GM23338 (cell line): Measurements from ENCODE around the gene CIDEB. TPM values are rescaled to one million over a fixed set of nuclear protein-coding genes. Genes with fewer than 3 reads are reported as not detected.

ENCODE experiments used
- ATAC-seq: fragments of 200-7000 bp; cut with Tn5 transposase; 3 replicates; pipeline ENCODE4 v1.9.1; 2020
- DNase-seq: peaks from one replicate; pipeline ENCODE4 v3.0.0-alpha.2; 2015; ENCODE audit warnings: low spot score
- H2AFZ ChIP-seq: fragments of 200-600 bp; sonication (generic); 2 replicates; pipeline ENCODE4 v1.8.0; 2016; ENCODE audit warnings: antibody characterized with exemption, mild to moderate bottlenecking, moderate library complexity
- H3F3A ChIP-seq: fragments of 200-600 bp; sonication (generic); replicated peaks from 2 replicates; pipeline ENCODE4 v1.8.0; 2017; ENCODE audit warnings: antibody characterized with exemption, mixed run types, low read depth
- H3K27ac ChIP-seq: fragments of 200-600 bp; sonication (generic); 2 replicates; pipeline ENCODE4 v1.6.1; 2016; ENCODE audit warnings: low read depth
- H3K27me3 ChIP-seq: fragments of 200-600 bp; sonication (generic); 2 replicates; pipeline ENCODE4 v1.8.0; 2016; ENCODE audit warnings: mild to moderate bottlenecking, mixed run types, moderate library complexity; ENCODE audit not compliant: insufficient read depth
- H3K36me3 ChIP-seq: fragments of 200-600 bp; sonication (generic); 2 replicates; pipeline ENCODE4 v1.8.0; 2016; ENCODE audit warnings: mild to moderate bottlenecking; ENCODE audit not compliant: insufficient read depth
- H3K4me1 ChIP-seq: fragments of 200-600 bp; sonication (generic); 2 replicates; pipeline ENCODE4 v1.8.0; 2016; ENCODE audit warnings: mild to moderate bottlenecking, moderate library complexity; ENCODE audit not compliant: insufficient read depth
- H3K4me2 ChIP-seq: fragments of 200-600 bp; sonication (generic); 2 replicates; pipeline ENCODE4 v1.7.1; 2017; ENCODE audit warnings: mixed run types
- H3K4me3 ChIP-seq: fragments of 200-600 bp; sonication (generic); 2 replicates; pipeline ENCODE4 v1.6.1; 2016; ENCODE audit warnings: mixed run types
- H3K79me2 ChIP-seq: fragments of 200-600 bp; sonication (generic); replicated peaks from 2 replicates; pipeline ENCODE4 v1.8.0; 2017; ENCODE audit warnings: mild to moderate bottlenecking; ENCODE audit not compliant: insufficient read depth
- H3K9me2 ChIP-seq: fragments of 200-600 bp; sonication (generic); 2 replicates; pipeline ENCODE4 v1.8.0; 2017; ENCODE audit not compliant: insufficient read depth
- H4K20me1 ChIP-seq: fragments of 200-600 bp; sonication (generic); replicated peaks from 2 replicates; pipeline ENCODE4 v1.8.0; 2017; ENCODE audit warnings: mild to moderate bottlenecking; ENCODE audit not compliant: insufficient read depth
- H3K27ac Mint-ChIP-seq: 2 replicates; pipeline ENCODE4 v1.8.0; 2020; ENCODE audit warnings: inconsistent platforms, mild to moderate bottlenecking, moderate library complexity, mixed read lengths
- H3K27me3 Mint-ChIP-seq: 3 replicates; pipeline ENCODE4 v1.8.0; 2022; ENCODE audit warnings: low read depth, mild to moderate bottlenecking, moderate library complexity, mixed read lengths, inconsistent platforms; ENCODE audit not compliant: insufficient read depth, poor library complexity
- H3K36me3 Mint-ChIP-seq: 3 replicates; pipeline ENCODE4 v1.8.0; 2021; ENCODE audit warnings: low read depth, mild to moderate bottlenecking, inconsistent platforms, moderate library complexity, mixed read lengths
- H3K4me1 Mint-ChIP-seq: 3 replicates; pipeline ENCODE4 v1.8.0; 2020; ENCODE audit warnings: mild to moderate bottlenecking, inconsistent platforms, mixed read lengths
- H3K4me3 Mint-ChIP-seq: 3 replicates; pipeline ENCODE4 v1.8.0; 2021; ENCODE audit warnings: moderate library complexity, mild to moderate bottlenecking, inconsistent platforms, mixed read lengths
- H3K9me3 Mint-ChIP-seq: 3 replicates; pipeline ENCODE4 v1.8.0; 2020; ENCODE audit warnings: moderate library complexity, mild to moderate bottlenecking, inconsistent platforms, mixed read lengths
- CREB1 ChIP-seq: fragments of 250-450 bp; sonication (Bioruptor Pico); IDR thresholded peaks from 2 replicates; pipeline ENCODE4 v1.5.0; 2020; ENCODE audit warnings: low read depth, mild to moderate bottlenecking, moderate library complexity
- EZH2 ChIP-seq: fragments of 200-600 bp; sonication (generic); IDR thresholded peaks from one replicate; pipeline ENCODE4 v1.8.0; 2017; ENCODE audit warnings: antibody characterized with exemption, mild to moderate bottlenecking, low read depth; ENCODE audit not compliant: unreplicated experiment
- EZH2phosphoT487 ChIP-seq: fragments of 200-600 bp; sonication (generic); IDR thresholded peaks from one replicate; pipeline ENCODE4 v1.8.1; 2018; ENCODE audit warnings: antibody characterized with exemption; ENCODE audit not compliant: unreplicated experiment
- JUNB ChIP-seq: IDR thresholded peaks from one replicate; pipeline ENCODE4 v1.6.1; 2016; ENCODE audit warnings: antibody characterized with exemption; ENCODE audit not compliant: unreplicated experiment
- NANOG ChIP-seq: IDR thresholded peaks from 2 replicates; pipeline ENCODE4 v1.6.1; 2016; ENCODE audit warnings: antibody characterized with exemption, borderline replicate concordance
- POLR2AphosphoS5 ChIP-seq: IDR thresholded peaks from 2 replicates; pipeline ENCODE4 v1.6.1; 2016; ENCODE audit warnings: antibody characterized with exemption, low read depth
- STAT1 ChIP-seq: IDR thresholded peaks from one replicate; pipeline ENCODE4 v1.6.1; 2016; ENCODE audit warnings: antibody characterized with exemption; ENCODE audit not compliant: unreplicated experiment
- ZNF114 ChIP-seq: fragments of 250-450 bp; sonication (Bioruptor Pico); IDR thresholded peaks from 2 replicates; pipeline ENCODE4 v1.5.0; 2020; ENCODE audit warnings: mild to moderate bottlenecking, moderate library complexity
- ZNF331 ChIP-seq: fragments of 250-450 bp; sonication (Bioruptor Pico); IDR thresholded peaks from 2 replicates; pipeline ENCODE4 v1.5.0; 2020; ENCODE audit warnings: low read depth, mild to moderate bottlenecking, moderate library complexity
- polyA plus RNA-seq: library from polyadenylated mRNA; unstranded; fragments of >200 nt; fragmentation: Nextera tagmentation; extraction: Ambion mirVana; gene quantifications from 2 replicates; pipeline ENCODE4 v1.2.1, GENCODE V29; 2016
- total RNA-seq: library from RNA; depleted of rRNA; stranded (reverse); fragments of >200 nt; shearing (Covaris generic); gene quantifications from 2 replicates; pipeline ENCODE4 v1.2.3, GENCODE V29; 2014
- TF ChIP-seq, protein P1 (sequence below): IDR thresholded peaks from 2 replicates; pipeline ENCODE4 v1.6.1; 2016; ENCODE audit warnings: antibody characterized with exemption
- TF ChIP-seq, protein P2 (sequence below): fragments of 250-450 bp; sonication (Bioruptor Pico); IDR thresholded peaks from 2 replicates; pipeline ENCODE4 v1.5.0; 2020; ENCODE audit warnings: mild to moderate bottlenecking, moderate library complexity
- TF ChIP-seq, protein P3 (sequence below), 2 experiments: fragments of 200-600 bp in 1 of 2; sonication (generic) in 1 of 2; conservative IDR thresholded peaks; 2 replicates each; pipeline versions ENCODE4 v1.5.1 to v1.6.1; 2016 to 2017; ENCODE audit warnings: antibody characterized with exemption in 2 of 2, low read depth in 2 of 2, mild to moderate bottlenecking in 2 of 2, moderate library complexity in 1 of 2
- TF ChIP-seq, protein P4 (sequence below): IDR thresholded peaks from one replicate; pipeline ENCODE4 v1.6.1; 2018; ENCODE audit warnings: antibody characterized with exemption; ENCODE audit not compliant: unreplicated experiment

Gene CIDEB
- total and polyA plus RNA-seq, 2 experiments from 2014 or later, result 3.4 to 4.6 TPM

DNA sequence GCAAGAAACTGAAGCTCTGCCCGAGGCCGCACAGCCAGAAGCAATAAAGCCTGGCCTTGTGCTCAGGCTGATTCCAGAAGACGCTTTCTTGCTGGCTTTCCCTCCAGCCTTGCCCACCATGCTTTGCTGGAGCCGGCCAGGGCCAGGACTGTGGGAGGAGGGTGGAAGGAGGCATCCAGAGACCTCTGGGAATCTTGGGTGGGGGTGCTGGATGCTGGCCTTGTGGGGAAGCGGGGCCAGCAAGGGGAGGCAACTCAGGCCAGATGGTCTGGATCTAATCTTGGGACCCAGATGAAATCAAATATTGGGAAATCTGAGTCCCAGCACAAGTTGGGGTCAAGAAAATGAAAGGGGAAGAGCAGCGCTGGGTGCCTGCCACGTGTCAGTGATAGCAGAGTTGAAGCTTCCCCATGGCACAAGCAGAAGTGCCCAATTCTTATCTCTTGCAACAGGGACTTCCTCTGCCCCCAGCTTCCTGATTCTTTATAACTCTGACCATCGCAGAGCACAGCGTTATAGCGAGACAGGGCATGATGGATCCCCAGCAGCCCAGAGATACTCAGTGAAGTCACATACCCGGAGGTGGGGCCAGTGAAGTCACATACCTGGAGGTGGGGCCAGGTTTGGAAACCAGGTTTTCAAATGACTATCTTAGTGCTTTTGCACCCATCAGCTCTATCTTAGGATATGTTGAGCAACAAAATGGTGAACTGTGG lies 30.0 kb downstream of the CIDEB start:
- no peaks in the 10 kb centered on the region for H3K36me3 Mint-ChIP-seq
- peaks cover 10% of the 10 kb centered on the region; the same call in 2 of the 3 replicates for H3K4me1 Mint-ChIP-seq
- 0 out of 2 replicates have a peak, but pooled peaks cover 6% of the 10 kb centered on the region for H3K4me1 ChIP-seq
- no peaks in the 10 kb centered on the region for H3F3A ChIP-seq
- H4K20me1 ChIP-seq, result no peaks in the 10 kb centered on the region; the same call in 1 of the 2 replicates
- no peak overlapping the region for H3K4me2 ChIP-seq
- TF ChIP-seq, protein P1, sequence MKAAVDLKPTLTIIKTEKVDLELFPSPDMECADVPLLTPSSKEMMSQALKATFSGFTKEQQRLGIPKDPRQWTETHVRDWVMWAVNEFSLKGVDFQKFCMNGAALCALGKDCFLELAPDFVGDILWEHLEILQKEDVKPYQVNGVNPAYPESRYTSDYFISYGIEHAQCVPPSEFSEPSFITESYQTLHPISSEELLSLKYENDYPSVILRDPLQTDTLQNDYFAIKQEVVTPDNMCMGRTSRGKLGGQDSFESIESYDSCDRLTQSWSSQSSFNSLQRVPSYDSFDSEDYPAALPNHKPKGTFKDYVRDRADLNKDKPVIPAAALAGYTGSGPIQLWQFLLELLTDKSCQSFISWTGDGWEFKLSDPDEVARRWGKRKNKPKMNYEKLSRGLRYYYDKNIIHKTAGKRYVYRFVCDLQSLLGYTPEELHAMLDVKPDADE, result no peak
- TF ChIP-seq POLR2AphosphoS5, result no peak
- no peak for TF ChIP-seq CREB1 (CRISPR knock-in tag)
- TF ChIP-seq, protein P2, sequence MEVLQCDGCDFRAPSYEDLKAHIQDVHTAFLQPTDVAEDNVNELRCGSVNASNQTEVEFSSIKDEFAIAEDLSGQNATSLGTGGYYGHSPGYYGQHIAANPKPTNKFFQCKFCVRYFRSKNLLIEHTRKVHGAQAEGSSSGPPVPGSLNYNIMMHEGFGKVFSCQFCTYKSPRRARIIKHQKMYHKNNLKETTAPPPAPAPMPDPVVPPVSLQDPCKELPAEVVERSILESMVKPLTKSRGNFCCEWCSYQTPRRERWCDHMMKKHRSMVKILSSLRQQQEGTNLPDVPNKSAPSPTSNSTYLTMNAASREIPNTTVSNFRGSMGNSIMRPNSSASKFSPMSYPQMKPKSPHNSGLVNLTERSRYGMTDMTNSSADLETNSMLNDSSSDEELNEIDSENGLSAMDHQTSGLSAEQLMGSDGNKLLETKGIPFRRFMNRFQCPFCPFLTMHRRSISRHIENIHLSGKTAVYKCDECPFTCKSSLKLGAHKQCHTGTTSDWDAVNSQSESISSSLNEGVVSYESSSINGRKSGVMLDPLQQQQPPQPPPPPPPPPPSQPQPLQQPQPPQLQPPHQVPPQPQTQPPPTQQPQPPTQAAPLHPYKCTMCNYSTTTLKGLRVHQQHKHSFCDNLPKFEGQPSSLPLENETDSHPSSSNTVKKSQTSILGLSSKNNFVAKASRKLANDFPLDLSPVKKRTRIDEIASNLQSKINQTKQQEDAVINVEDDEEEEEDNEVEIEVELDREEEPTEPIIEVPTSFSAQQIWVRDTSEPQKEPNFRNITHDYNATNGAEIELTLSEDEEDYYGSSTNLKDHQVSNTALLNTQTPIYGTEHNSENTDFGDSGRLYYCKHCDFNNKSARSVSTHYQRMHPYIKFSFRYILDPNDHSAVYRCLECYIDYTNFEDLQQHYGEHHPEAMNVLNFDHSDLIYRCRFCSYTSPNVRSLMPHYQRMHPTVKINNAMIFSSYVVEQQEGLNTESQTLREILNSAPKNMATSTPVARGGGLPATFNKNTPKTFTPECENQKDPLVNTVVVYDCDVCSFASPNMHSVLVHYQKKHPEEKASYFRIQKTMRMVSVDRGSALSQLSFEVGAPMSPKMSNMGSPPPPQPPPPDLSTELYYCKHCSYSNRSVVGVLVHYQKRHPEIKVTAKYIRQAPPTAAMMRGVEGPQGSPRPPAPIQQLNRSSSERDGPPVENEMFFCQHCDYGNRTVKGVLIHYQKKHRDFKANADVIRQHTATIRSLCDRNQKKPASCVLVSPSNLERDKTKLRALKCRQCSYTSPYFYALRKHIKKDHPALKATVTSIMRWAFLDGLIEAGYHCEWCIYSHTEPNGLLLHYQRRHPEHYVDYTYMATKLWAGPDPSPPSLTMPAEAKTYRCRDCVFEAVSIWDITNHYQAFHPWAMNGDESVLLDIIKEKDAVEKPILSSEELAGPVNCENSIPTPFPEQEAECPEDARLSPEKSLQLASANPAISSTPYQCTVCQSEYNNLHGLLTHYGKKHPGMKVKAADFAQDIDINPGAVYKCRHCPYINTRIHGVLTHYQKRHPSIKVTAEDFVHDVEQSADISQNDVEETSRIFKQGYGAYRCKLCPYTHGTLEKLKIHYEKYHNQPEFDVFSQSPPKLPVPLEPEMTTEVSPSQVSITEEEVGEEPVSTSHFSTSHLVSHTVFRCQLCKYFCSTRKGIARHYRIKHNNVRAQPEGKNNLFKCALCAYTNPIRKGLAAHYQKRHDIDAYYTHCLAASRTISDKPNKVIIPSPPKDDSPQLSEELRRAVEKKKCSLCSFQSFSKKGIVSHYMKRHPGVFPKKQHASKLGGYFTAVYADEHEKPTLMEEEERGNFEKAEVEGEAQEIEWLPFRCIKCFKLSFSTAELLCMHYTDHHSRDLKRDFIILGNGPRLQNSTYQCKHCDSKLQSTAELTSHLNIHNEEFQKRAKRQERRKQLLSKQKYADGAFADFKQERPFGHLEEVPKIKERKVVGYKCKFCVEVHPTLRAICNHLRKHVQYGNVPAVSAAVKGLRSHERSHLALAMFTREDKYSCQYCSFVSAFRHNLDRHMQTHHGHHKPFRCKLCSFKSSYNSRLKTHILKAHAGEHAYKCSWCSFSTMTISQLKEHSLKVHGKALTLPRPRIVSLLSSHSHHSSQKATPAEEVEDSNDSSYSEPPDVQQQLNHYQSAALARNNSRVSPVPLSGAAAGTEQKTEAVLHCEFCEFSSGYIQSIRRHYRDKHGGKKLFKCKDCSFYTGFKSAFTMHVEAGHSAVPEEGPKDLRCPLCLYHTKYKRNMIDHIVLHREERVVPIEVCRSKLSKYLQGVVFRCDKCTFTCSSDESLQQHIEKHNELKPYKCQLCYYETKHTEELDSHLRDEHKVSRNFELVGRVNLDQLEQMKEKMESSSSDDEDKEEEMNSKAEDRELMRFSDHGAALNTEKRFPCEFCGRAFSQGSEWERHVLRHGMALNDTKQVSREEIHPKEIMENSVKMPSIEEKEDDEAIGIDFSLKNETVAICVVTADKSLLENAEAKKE (CRISPR knock-in tag), result no peak
- TF ChIP-seq EZH2, result no peak
- TF ChIP-seq, protein P3, sequence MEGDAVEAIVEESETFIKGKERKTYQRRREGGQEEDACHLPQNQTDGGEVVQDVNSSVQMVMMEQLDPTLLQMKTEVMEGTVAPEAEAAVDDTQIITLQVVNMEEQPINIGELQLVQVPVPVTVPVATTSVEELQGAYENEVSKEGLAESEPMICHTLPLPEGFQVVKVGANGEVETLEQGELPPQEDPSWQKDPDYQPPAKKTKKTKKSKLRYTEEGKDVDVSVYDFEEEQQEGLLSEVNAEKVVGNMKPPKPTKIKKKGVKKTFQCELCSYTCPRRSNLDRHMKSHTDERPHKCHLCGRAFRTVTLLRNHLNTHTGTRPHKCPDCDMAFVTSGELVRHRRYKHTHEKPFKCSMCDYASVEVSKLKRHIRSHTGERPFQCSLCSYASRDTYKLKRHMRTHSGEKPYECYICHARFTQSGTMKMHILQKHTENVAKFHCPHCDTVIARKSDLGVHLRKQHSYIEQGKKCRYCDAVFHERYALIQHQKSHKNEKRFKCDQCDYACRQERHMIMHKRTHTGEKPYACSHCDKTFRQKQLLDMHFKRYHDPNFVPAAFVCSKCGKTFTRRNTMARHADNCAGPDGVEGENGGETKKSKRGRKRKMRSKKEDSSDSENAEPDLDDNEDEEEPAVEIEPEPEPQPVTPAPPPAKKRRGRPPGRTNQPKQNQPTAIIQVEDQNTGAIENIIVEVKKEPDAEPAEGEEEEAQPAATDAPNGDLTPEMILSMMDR (conservative IDR thresholded peaks at IDR 0.05; ENCODE audit: low read depth in 2 of 2), result no peak
- no peak for TF ChIP-seq EZH2phosphoT487
- no peak for TF ChIP-seq STAT1
- no peak for TF ChIP-seq NANOG
- TF ChIP-seq JUNB, result no peak
- no peak for TF ChIP-seq ZNF331 (CRISPR knock-in tag)
- TF ChIP-seq, protein P4, sequence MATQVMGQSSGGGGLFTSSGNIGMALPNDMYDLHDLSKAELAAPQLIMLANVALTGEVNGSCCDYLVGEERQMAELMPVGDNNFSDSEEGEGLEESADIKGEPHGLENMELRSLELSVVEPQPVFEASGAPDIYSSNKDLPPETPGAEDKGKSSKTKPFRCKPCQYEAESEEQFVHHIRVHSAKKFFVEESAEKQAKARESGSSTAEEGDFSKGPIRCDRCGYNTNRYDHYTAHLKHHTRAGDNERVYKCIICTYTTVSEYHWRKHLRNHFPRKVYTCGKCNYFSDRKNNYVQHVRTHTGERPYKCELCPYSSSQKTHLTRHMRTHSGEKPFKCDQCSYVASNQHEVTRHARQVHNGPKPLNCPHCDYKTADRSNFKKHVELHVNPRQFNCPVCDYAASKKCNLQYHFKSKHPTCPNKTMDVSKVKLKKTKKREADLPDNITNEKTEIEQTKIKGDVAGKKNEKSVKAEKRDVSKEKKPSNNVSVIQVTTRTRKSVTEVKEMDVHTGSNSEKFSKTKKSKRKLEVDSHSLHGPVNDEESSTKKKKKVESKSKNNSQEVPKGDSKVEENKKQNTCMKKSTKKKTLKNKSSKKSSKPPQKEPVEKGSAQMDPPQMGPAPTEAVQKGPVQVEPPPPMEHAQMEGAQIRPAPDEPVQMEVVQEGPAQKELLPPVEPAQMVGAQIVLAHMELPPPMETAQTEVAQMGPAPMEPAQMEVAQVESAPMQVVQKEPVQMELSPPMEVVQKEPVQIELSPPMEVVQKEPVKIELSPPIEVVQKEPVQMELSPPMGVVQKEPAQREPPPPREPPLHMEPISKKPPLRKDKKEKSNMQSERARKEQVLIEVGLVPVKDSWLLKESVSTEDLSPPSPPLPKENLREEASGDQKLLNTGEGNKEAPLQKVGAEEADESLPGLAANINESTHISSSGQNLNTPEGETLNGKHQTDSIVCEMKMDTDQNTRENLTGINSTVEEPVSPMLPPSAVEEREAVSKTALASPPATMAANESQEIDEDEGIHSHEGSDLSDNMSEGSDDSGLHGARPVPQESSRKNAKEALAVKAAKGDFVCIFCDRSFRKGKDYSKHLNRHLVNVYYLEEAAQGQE, result no peak
- no peak for TF ChIP-seq ZNF114 (CRISPR knock-in tag)
- H3K79me2 ChIP-seq, result no peaks in the 10 kb centered on the region; the same call in 1 of the 2 replicates
- H3K4me3 Mint-ChIP-seq, result no peak overlapping the region
- H3K36me3 ChIP-seq, result no peaks in the 10 kb centered on the region
- H3K27ac ChIP-seq, result no peak overlapping the region
- H2AFZ ChIP-seq, result no peak overlapping the region
- no peak for ATAC-seq
- no peaks in the 10 kb centered on the region for H3K9me3 Mint-ChIP-seq
- no peaks in the 10 kb centered on the region for H3K27me3 ChIP-seq
- H3K27me3 Mint-ChIP-seq, result peaks cover 10% of the 10 kb centered on the region
- H3K9me2 ChIP-seq, result no peaks in the 10 kb centered on the region
- H3K4me3 ChIP-seq, result no peak overlapping the region
- no peak for DNase-seq
- no peak overlapping the region for H3K27ac Mint-ChIP-seq
